HG02840 (cell line): Measurements from ENCODE around the gene RNF167.

Experiments used
- ATAC-seq: cut with Tn5 transposase; IDR thresholded peaks from one replicate; pipeline ENCODE4 v1.9.1; 2021; ENCODE audit warnings: mild to moderate bottlenecking, moderate library complexity, moderate number of reproducible peaks; ENCODE audit not compliant: unreplicated experiment, low FRiP score

The RNF167 gene

GRCh38 chr17:4972322-4972721 lies 32.3 kb downstream of the RNF167 start:
- no peak for ATAC-seq

GRCh38 chr17:4972752-4973151 lies 32.7 kb downstream of the RNF167 start:
- ATAC-seq, result no peak

- no peak for ATAC-seq
These were observed 33.4 kb downstream of the RNF167 start for GRCh38 chr17:4973256-4974114.

DNA sequence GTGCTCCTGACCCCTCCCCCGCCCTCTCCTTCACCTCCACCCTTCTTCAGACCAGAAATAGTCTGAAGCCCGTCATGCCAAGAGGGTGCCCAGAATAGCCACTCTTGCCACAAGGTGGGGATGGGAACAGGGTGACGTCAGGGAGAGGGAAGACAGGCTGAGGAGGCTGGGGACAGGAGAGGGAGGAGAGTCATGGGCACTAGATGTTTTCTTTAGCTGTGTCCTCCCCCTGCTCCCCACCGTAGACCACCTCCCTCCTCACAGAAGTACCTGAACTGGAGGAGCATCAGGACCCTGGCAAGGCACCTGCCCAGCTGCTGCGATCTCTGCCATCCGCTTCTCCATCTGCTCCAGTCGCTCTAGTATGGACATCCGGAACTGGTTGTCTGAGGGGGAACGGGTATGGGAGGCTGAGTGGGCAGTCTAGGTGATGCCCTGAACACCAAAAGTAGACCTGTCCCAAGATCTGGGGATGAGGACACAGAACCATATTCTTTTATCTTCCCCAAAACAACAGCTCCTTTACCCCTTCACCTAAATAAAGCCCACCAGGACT lies 34.1 kb downstream of the RNF167 start:
- ATAC-seq, result no peak

DNA sequence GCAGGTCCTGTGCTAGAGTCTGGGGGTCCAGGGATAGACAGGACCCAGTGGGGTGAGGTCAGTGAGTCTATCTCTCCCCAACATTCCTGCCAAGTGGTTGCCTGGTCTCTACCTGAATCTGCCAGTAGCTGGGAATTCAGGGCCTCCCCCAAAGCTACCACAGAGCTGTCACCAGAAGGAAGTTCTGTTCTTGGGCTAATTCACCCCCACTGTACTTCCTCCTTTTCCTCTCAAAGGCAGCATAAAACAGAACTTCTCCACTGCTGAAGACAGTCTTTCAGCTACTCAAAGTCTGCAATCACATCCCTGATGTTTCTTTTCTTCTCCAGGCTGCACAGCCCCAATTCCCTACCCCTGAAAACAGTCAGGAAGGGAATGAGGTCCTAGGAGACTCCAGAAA lies 38.7 kb downstream of the RNF167 start:
- ATAC-seq, result no peak

GRCh38 chr17:4980644-4981216 lies 40.7 kb downstream of the RNF167 start:
- no peak for ATAC-seq

DNA sequence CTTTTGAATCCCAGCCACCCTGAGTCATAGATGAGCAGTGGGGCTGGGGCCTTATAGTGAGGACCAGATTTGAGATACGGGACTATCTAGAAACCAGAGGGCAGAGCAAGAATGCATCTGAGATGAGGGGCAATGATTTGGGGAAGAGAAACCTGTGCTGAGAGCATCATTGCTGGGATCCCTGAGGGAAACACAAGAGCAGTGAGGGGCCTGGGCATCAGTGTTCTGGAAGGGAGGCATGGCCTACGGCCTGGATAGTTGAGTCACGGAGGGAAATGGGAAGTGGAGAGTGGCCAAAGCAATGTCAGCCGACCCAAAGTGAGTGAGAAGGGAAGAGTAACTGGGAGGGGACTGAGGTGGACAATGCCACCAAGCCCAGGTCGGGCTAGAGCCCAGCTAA lies 42.2 kb downstream of the RNF167 start:
- ATAC-seq, result no peak

DNA sequence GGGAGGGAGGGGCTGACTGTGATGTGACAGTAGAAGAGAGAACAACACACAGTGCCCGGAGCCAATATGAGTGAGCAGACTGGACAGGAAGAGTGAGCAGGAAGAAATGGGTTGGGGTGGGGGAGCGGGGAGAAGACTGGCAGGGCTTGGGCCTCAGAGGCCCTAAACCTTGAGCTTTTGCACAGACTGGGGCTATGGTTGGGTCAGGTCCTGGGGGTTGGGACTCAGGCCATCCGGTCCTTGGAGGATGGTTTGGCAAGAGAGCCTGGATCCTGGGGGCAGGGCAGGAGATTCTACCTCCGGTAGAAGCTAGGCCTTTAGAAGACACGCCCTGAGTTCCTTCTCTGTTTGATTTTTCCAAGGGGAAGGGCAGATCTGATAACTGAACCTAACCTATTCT lies 46.3 kb downstream of the RNF167 start:
- ATAC-seq, result no peak

GRCh38 chr17:4986951-4987766 lies 47.1 kb downstream of the RNF167 start, which contains the start of gene CAMTA2:
Gene CAMTA2, minus strand, starts transcription at chr17:4987675. Its CDS starts 1,453 bp downstream, at chr17:4986222.
- peak; percentile 65 for ATAC-seq

DNA sequence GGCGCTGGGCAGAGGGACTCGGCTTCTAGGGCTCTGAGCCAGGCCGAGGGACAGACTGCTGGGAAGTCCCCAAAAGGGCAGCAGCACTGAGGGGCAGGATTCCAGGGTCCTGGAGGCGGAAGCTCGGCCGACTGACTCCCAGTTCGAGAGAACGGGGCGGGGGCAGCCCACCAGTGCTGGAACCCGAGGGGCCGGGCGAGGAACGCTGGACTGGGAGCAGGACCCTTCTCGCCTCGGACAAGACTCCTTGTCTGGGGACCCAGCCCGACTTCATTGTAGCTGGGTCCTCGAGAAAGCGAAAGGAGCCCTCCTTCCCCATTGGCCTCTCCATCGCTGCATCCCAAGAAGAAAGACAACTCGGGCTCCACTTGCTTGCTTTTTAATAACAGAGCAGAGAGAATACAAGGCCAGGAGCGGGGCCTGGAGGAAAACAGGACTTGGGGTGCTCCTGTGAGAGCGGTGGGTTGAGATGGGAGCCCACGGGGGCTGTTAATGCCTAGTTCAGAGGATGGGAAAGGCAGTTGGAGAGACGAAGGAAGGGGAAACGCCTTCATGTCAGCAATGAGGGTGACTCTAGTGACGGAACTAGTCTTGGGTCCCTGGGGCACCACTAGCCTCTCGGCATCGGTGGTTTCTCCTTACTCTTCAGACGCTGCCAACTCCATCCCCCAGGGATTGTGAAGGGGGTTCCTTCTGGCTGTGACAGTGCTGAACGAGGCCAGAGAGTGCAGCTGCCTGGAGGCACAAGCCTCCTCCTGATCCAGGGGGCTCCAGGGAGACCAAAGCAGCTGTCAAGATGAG lies 47.9 kb downstream of the RNF167 start:
- ATAC-seq, result no peak

GRCh38 chr17:4994081-4994595 lies 54.1 kb downstream of the RNF167 start:
- ATAC-seq, result no peak
